ENCODE results near the gene GEMIN8.

The GEMIN8 gene

DNA sequence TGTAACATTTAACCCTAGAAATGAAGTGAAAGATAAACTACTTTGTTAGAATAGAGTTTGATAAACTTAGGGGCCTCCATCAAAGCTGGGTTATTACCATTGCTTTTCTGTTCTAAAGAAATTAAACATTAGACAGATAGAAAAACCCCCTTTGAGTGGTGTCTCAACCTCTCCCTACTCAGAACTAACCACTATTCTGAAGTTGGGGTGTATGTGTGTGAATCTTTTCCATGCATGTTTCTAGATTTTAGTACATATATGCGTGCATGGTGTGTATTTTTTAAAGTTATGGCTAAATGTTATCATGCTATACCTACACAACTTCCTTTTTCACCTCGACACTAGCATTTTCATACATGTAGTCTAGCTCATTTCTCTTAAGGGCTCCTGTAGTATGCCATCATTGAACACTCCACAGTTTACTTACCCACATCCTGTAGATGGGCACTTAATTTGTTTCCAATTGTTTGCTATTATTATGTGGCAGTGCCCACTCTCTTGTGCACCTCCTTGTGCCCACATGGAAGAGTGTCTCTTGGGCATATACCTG, 25.7 kb downstream of the GEMIN8 start:
- Histone ChIP-seq H3K27ac (ENCODE audit: extremely low read depth, low read depth, low read length) (no peak overlapping the region), H3K4me1 (ENCODE audit: control insufficient read depth, insufficient read depth, low read length) (no peaks in the 10 kb centered on the region), H3K36me3 (ENCODE audit: control insufficient read depth in 2 of 2, insufficient read depth in 1 of 2, low read length in 2 of 2) (peaks cover 0 to 7% of the 10 kb centered on the region in 2 experiments; a peak in 2 of 3 replicates), H3K9me3 (ENCODE audit: control insufficient read depth, insufficient read depth, low read depth, low read length) (no peaks in the 10 kb centered on the region), H3K4me3 (ENCODE audit: low read depth, low read length) (no peak overlapping the region)
- CTCF ChIA-PET, result no interaction called here
- TF ChIP-seq SALL2 (tag by site-specific recombination; IDR thresholded peaks at IDR 0.05; ENCODE audit: borderline replicate concordance) (no peak), ZNF585B (tag by site-specific recombination; IDR thresholded peaks at IDR 0.05) (no peak)
- POLR2A ChIA-PET, result no interaction called here

DNA sequence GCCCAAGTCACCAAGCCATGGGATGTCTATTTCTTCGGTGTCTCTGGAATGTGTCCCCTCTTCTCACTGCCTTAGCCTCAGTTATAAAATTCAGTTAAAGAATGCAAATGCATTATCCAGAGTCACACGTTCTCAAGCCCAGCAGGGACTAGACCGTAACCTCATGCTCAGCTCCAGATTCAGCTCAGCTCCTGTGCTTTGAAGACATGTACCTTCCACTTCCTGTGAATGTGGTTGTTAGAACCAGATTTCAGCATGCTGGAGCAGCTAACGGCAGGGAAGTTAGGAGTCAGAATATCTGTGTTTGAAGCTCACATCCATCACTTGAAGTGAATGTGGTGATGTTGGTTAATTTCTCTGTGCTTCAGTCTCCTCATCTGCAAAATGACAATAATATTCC, 26.7 kb downstream of the GEMIN8 start:
- H3K4me3 ChIP-seq (ENCODE audit: low read depth, low read length), result no peak overlapping the region
- no peak overlapping the region for H3K27ac ChIP-seq (ENCODE audit: extremely low read depth, low read depth, low read length)
- TF ChIP-seq KLF1 (tag by site-specific recombination; IDR thresholded peaks at IDR 0.05) (no peak), ZNF626 (tag by site-specific recombination; IDR thresholded peaks at IDR 0.05) (no peak), ZBTB17 (tag by site-specific recombination; IDR thresholded peaks at IDR 0.05) (no peak), ZBTB26 (tag by site-specific recombination; optimal IDR thresholded peaks at IDR 0.05) (no peak), ZNF48 (tag by site-specific recombination; IDR thresholded peaks at IDR 0.05) (no peak), HOXA7 (CRISPR knock-in tag; IDR thresholded peaks at IDR 0.05; ENCODE audit: borderline replicate concordance) (no peak), ZNF768 (tag by site-specific recombination; IDR thresholded peaks at IDR 0.05) (no peak), ZNF10 (tag by site-specific recombination; IDR thresholded peaks at IDR 0.05) (no peak), ZNF837 (tag by site-specific recombination; IDR thresholded peaks at IDR 0.05) (no peak), OSR2 (tag by site-specific recombination; IDR thresholded peaks at IDR 0.05) (no peak)
- H3K9me3 ChIP-seq (ENCODE audit: control insufficient read depth, insufficient read depth, low read depth, low read length), result no peaks in the 10 kb centered on the region
- ChIA-PET CTCF (no interaction called here), POLR2A (no interaction called here)
- H3K36me3 ChIP-seq (ENCODE audit: control insufficient read depth in 2 of 2, insufficient read depth in 1 of 2, low read length in 2 of 2), result no peaks in the 10 kb centered on the region; a peak in 1 of 3 replicates
- H3K4me1 ChIP-seq (ENCODE audit: control insufficient read depth, insufficient read depth, low read length), result no peaks in the 10 kb centered on the region

DNA sequence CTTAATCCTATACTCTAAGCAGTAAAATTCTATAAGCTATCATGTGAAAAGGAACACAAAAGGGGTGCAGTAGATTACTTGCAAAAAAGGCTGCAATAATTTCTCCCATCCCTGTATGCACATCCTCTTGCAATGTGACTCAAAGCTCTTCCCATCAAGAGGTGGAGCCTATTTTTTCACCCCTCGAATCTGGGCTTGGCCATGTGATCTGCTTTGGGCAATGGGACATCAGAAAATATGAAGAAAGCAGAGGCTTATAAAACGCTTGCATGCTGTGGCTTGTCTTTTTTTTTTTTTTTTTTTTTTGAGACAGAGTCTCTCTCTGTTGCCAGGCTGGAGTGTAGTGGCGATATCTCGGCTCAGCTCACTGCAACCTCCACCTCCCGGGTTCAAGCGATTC, 33.0 kb downstream of the GEMIN8 start:
- Histone ChIP-seq H3K4me3 (ENCODE audit: low read depth, low read length) (no peak overlapping the region), H3K27ac (ENCODE audit: extremely low read depth, low read depth, low read length) (no peak overlapping the region), H3K36me3 (ENCODE audit: control insufficient read depth in 2 of 2, insufficient read depth in 1 of 2, low read length in 2 of 2) (no peaks in the 10 kb centered on the region), H3K9me3 (ENCODE audit: control insufficient read depth, insufficient read depth, low read depth, low read length) (no peaks in the 10 kb centered on the region), H3K4me1 (ENCODE audit: control insufficient read depth, insufficient read depth, low read length) (no peaks in the 10 kb centered on the region)
- ChIA-PET CTCF (no interaction called here), POLR2A (no interaction called here)
- TF ChIP-seq, protein P1, sequence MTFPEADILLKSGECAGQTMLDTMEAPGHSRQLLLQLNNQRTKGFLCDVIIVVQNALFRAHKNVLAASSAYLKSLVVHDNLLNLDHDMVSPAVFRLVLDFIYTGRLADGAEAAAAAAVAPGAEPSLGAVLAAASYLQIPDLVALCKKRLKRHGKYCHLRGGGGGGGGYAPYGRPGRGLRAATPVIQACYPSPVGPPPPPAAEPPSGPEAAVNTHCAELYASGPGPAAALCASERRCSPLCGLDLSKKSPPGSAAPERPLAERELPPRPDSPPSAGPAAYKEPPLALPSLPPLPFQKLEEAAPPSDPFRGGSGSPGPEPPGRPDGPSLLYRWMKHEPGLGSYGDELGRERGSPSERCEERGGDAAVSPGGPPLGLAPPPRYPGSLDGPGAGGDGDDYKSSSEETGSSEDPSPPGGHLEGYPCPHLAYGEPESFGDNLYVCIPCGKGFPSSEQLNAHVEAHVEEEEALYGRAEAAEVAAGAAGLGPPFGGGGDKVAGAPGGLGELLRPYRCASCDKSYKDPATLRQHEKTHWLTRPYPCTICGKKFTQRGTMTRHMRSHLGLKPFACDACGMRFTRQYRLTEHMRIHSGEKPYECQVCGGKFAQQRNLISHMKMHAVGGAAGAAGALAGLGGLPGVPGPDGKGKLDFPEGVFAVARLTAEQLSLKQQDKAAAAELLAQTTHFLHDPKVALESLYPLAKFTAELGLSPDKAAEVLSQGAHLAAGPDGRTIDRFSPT (tag by site-specific recombination; IDR thresholded peaks at IDR 0.05), result no peak
- TF ChIP-seq ZNF266 (tag by site-specific recombination; IDR thresholded peaks at IDR 0.05; ENCODE audit: low read depth) (no peak), ZNF677 (tag by site-specific recombination; IDR thresholded peaks at IDR 0.05) (no peak), ZNF654 (tag by site-specific recombination; IDR thresholded peaks at IDR 0.05; ENCODE audit: low read depth) (no peak)
- TF ChIP-seq, protein P2, sequence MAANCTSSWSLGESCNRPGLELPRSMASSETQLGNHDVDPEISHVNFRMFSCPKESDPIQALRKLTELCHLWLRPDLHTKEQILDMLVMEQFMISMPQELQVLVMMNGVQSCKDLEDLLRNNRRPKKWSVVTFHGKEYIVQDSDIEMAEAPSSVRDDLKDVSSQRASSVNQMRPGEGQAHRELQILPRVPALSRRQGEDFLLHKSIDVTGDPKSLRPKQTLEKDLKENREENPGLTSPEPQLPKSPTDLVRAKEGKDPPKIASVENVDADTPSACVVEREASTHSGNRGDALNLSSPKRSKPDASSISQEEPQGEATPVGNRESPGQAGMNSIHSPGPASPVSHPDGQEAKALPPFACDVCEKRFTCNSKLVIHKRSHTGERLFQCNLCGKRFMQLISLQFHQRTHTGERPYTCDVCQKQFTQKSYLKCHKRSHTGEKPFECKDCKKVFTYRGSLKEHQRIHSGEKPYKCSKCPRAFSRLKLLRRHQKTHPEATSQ (tag by site-specific recombination; IDR thresholded peaks at IDR 0.05), result no peak
- TF ChIP-seq, protein P3, sequence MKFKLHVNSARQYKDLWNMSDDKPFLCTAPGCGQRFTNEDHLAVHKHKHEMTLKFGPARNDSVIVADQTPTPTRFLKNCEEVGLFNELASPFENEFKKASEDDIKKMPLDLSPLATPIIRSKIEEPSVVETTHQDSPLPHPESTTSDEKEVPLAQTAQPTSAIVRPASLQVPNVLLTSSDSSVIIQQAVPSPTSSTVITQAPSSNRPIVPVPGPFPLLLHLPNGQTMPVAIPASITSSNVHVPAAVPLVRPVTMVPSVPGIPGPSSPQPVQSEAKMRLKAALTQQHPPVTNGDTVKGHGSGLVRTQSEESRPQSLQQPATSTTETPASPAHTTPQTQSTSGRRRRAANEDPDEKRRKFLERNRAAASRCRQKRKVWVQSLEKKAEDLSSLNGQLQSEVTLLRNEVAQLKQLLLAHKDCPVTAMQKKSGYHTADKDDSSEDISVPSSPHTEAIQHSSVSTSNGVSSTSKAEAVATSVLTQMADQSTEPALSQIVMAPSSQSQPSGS (tag by site-specific recombination; IDR thresholded peaks at IDR 0.05; ENCODE audit: low read depth), result no peak
